Endodermal cell (in vitro differentiated cells): ENCODE measurements around the gene BBS12. TPM values are rescaled to one million over a fixed set of nuclear protein-coding genes. Genes with fewer than 3 reads are reported as not detected.

ENCODE experiments used
- DNase-seq: peaks from one replicate; pipeline ENCODE4 v3.0.0-alpha.2; 2017
- H3K27ac ChIP-seq: 2 replicates; pipeline ENCODE4 v1.5.1; 2013; ENCODE audit warnings: mild to moderate bottlenecking, low read depth, low read length, moderate library complexity
- H3K27me3 ChIP-seq: 2 replicates; pipeline ENCODE4 v1.6.1; 2013; ENCODE audit warnings: mild to moderate bottlenecking, low read length, moderate library complexity; ENCODE audit not compliant: insufficient read depth, control insufficient read depth, poor library complexity, severe bottlenecking
- H3K36me3 ChIP-seq: 2 replicates; pipeline ENCODE4 v1.7.0; 2013; ENCODE audit warnings: mild to moderate bottlenecking, low read length, moderate library complexity; ENCODE audit not compliant: control insufficient read depth, insufficient read depth
- H3K4me1 ChIP-seq: one replicate; pipeline ENCODE4 v1.7.0; 2013; ENCODE audit warnings: low read length; ENCODE audit not compliant: control insufficient read depth, insufficient read depth
- H3K4me3 ChIP-seq: 2 replicates; pipeline ENCODE4 v1.5.1; 2013; ENCODE audit warnings: mild to moderate bottlenecking, low read length, moderate library complexity
- H3K9ac ChIP-seq: 2 replicates; pipeline ENCODE4 v1.6.1; 2013; ENCODE audit warnings: mild to moderate bottlenecking, low read length, moderate library complexity; ENCODE audit not compliant: poor library complexity, severe bottlenecking; ENCODE audit errors: extremely low read depth
- H3K9me3 ChIP-seq: 2 replicates; pipeline ENCODE4 v1.6.1; 2013; ENCODE audit warnings: mild to moderate bottlenecking, low read length, moderate library complexity; ENCODE audit not compliant: control insufficient read depth
- H3K27ac Mint-ChIP-seq: 2 replicates; pipeline ENCODE4 v1.8.0; 2020; ENCODE audit warnings: mixed read lengths
- H3K27me3 Mint-ChIP-seq: 2 replicates; pipeline ENCODE4 v1.8.0; 2021; ENCODE audit warnings: mild to moderate bottlenecking, mixed read lengths; ENCODE audit not compliant: insufficient read depth
- H3K36me3 Mint-ChIP-seq: 2 replicates; pipeline ENCODE4 v1.8.0; 2020; ENCODE audit warnings: low read depth, mixed read lengths
- H3K4me1 Mint-ChIP-seq: 2 replicates; pipeline ENCODE4 v1.8.0; 2020; ENCODE audit warnings: mixed read lengths
- H3K4me3 Mint-ChIP-seq: 2 replicates; pipeline ENCODE4 v1.8.0; 2020; ENCODE audit warnings: mild to moderate bottlenecking, moderate library complexity, mixed read lengths
- H3K9me3 Mint-ChIP-seq: 2 replicates; pipeline ENCODE4 v1.8.0; 2020; ENCODE audit warnings: mild to moderate bottlenecking, mixed read lengths
- WGBS, 2 experiments: methylation state at CpG; one replicate each; pipeline versions ENCODE4 v1.1.5 to v1.1.7; 2013; ENCODE audit warnings: missing lambda C conversion rate in 2 of 2, mixed read lengths in 1 of 2; ENCODE audit not compliant: insufficient coverage in 1 of 2, insufficient read length in 1 of 2; 5-methylcytosine and 5-hydroxymethylcytosine counted together
- total RNA-seq, 2 donors: library from RNA; stranded (reverse); fragmentation: NEBNext Ultra II Directional in 1 of 2; extraction: Animal tissue kit (Norgen Biotek cat#: 25700) in 1 of 2; gene quantifications; 2 replicates in 1 of 2; 3 replicates in 1 of 2; pipeline ENCODE4 v1.2.1, GENCODE V29; 2021
- TF ChIP-seq, protein P1 (sequence below): fragments of 200-600 bp; sonication (generic); conservative IDR thresholded peaks from 2 replicates; pipeline ENCODE4 v1.5.0; 2021; ENCODE audit warnings: antibody characterized with exemption, mild to moderate bottlenecking

The BBS12 gene
- total RNA-seq, 2 donors from 2014 or later = 4.1 to 4.2 TPM

DNA sequence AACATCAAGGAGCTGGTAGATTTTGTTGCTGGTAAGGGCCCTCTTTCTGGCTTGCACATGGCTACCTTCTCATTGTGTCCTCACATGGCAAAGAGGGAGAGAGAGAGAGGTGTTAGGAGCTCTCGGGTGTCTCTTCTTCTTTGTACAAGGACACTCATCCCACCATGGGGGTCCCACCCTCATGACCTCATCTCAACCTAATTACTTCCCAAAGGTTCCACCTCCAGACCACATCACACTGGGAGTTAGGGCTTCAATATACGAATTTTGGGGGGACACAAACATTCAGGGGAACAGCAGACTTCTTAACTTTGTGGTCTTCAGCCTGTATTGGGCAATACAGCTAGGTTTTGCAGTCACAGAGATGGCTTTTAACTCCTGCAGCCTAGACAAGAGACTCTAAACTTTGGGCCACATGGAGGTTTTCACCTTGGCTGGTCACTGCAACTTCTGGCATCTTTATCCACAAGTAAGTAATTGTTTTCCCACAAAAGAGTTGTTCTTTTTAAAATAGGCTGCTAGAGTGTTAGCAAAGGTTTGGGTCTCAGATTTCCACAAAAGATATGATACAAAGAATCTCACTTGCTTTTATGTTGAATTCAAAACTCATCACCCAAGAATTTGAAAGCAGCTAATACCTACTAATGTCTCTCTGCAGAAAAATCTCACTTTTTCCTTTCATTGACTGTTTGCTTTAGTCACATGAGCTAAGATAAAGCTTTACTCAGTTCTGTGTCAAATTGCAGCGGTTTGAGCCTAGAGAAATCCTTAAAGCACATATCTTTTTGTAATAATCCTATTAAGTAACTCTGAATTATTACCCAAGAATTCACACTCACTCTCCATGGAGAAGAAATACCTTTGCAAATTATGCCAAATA, 39.6 kb upstream of the BBS12 start:
- H3K9me3 ChIP-seq = no peaks in the 10 kb centered on the region
- H3K4me1 ChIP-seq = peaks cover 14% of the 10 kb centered on the region
- no peak overlapping the region for H3K4me3 Mint-ChIP-seq
- no peaks in the 10 kb centered on the region for H3K9me3 Mint-ChIP-seq
- no peaks in the 10 kb centered on the region for H3K27me3 ChIP-seq
- DNase-seq = no peak
- no peaks in the 10 kb centered on the region for H3K27me3 Mint-ChIP-seq
- H3K27ac Mint-ChIP-seq = no peak overlapping the region
- no peak overlapping the region for H3K9ac ChIP-seq
- no peaks in the 10 kb centered on the region for H3K36me3 Mint-ChIP-seq
- 30 to 32% methylated on average over 2 of the region's 3 CpGs for WGBS, 2 experiments
- no peak overlapping the region for H3K4me3 ChIP-seq
- H3K27ac ChIP-seq = no peak overlapping the region
- H3K4me1 Mint-ChIP-seq = peaks cover 11% of the 10 kb centered on the region
- TF ChIP-seq, protein P1, sequence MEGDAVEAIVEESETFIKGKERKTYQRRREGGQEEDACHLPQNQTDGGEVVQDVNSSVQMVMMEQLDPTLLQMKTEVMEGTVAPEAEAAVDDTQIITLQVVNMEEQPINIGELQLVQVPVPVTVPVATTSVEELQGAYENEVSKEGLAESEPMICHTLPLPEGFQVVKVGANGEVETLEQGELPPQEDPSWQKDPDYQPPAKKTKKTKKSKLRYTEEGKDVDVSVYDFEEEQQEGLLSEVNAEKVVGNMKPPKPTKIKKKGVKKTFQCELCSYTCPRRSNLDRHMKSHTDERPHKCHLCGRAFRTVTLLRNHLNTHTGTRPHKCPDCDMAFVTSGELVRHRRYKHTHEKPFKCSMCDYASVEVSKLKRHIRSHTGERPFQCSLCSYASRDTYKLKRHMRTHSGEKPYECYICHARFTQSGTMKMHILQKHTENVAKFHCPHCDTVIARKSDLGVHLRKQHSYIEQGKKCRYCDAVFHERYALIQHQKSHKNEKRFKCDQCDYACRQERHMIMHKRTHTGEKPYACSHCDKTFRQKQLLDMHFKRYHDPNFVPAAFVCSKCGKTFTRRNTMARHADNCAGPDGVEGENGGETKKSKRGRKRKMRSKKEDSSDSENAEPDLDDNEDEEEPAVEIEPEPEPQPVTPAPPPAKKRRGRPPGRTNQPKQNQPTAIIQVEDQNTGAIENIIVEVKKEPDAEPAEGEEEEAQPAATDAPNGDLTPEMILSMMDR = no peak
- H3K36me3 ChIP-seq = no peaks in the 10 kb centered on the region

DNA sequence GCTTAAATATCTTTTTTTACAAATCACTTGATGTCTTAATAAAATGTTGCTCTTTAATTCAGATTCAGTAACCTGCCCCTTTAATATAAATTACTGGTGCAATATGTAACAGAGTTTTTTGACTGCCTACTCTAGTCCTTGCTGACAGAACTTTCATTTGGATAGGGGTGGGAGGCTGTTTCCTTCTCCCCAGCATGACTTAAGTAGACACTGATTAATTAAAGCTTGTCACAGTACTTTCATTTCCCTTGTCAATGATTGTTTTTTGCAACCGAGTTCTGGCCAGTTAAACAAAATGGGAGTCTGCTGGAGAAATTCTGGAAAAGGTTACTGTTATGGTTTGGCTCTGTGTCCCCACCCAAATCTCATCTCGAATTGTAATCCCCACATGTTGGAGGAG, 37.3 kb upstream of the BBS12 start:
- H3K4me3 Mint-ChIP-seq = no peak overlapping the region
- 87 to 100% methylated on average over 1 to 2 of the region's 2 CpGs for WGBS, 2 experiments

DNA sequence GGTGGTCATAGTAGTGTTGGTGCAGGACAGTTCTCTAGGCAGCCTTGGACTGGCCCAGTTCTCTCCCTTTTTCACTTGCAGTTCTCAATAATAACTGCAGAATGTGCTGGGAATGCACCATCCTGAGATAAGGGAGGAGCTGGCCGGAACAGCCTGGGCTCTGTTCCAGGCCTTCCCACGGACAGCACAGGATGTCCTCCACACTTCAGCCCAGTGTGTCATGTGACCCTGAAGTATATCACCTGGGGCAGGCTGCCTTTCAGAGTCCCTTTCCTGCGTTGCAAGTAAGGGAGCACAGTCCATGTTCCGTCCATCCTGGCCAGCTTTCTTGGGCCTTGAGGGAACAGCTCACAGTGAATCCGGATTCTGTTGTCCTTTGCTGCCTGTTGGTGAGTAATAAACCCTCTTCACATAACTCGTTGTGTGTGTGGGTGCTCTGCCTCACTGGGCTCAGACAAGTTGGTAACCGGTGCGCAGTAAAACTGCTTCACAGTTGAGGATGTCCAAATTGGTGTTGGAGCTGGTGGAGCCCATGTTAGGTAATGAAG, 32.3 kb upstream of the BBS12 start:
- H3K27ac ChIP-seq = no peak overlapping the region
- Mint-ChIP-seq H3K27ac (no peak overlapping the region), H3K4me1 (peaks cover 5% of the 10 kb centered on the region), H3K36me3 (no peaks in the 10 kb centered on the region), H3K4me3 (no peak overlapping the region), H3K9me3 (no peaks in the 10 kb centered on the region), H3K27me3 (no peaks in the 10 kb centered on the region)
- no peak overlapping the region for H3K9ac ChIP-seq
- H3K4me1 ChIP-seq = no peaks in the 10 kb centered on the region
- no peak overlapping the region for H3K4me3 ChIP-seq
- DNase-seq = peak; percentile 60
- TF ChIP-seq, protein P1 = no peak
- no peaks in the 10 kb centered on the region for H3K9me3 ChIP-seq
- no peaks in the 10 kb centered on the region for H3K36me3 ChIP-seq
- 92 to 96% methylated on average over 5 to 8 of the region's 8 CpGs for WGBS, 2 experiments
- no peaks in the 10 kb centered on the region for H3K27me3 ChIP-seq

More for the DNA sequence above, 37.3 kb upstream of the BBS12 start:
- no peaks in the 10 kb centered on the region for H3K27me3 ChIP-seq
- no peak overlapping the region for H3K9ac ChIP-seq
- DNase-seq = no peak
- no peaks in the 10 kb centered on the region for H3K27me3 Mint-ChIP-seq
- peaks cover 14% of the 10 kb centered on the region for H3K4me1 ChIP-seq
- H3K36me3 Mint-ChIP-seq = no peaks in the 10 kb centered on the region
- H3K4me1 Mint-ChIP-seq = peaks cover 11% of the 10 kb centered on the region
- no peaks in the 10 kb centered on the region for H3K9me3 Mint-ChIP-seq
- H3K4me3 ChIP-seq = no peak overlapping the region
- TF ChIP-seq, protein P1 = no peak
- no peak overlapping the region for H3K27ac Mint-ChIP-seq
- H3K27ac ChIP-seq = no peak overlapping the region
- no peaks in the 10 kb centered on the region for H3K36me3 ChIP-seq
- no peaks in the 10 kb centered on the region for H3K9me3 ChIP-seq
